Cardiac fibroblast (primary cell): ENCODE data around the gene CFAP300.

Source experiments
- DNase-seq, 2 donors: peaks; one replicate each; pipeline versions ENCODE4 v3.0.0 to v3.0.0-alpha.2; 2010; ENCODE audit warnings: low read depth in 2 of 2
- H3K4me3 ChIP-seq, 2 donors: replicated peaks in 1 of 2; 1 replicate in 1 of 2; 2 replicates in 1 of 2; pipeline ENCODE4 v1.5.1; 2011; ENCODE audit warnings: low read depth in 2 of 2, low read length in 2 of 2, mild to moderate bottlenecking in 2 of 2, moderate library complexity in 1 of 2
- CTCF ChIP-seq: IDR thresholded peaks from one replicate; pipeline ENCODE4 v1.5.1; 2011; ENCODE audit warnings: low read depth, mild to moderate bottlenecking, low read length, inconsistent platforms

Gene CFAP300

GRCh38 chr11:102112509-102112821, 65.2 kb downstream of the CFAP300 start:
- peak overlapping the region; percentile 84 to 95 for H3K4me3 ChIP-seq

GRCh38 chr11:102114032-102114431, 66.8 kb downstream of the CFAP300 start:
- H3K4me3 ChIP-seq, result peak overlapping the region in 1 of 2 donors; percentile 6
- no peak for TF ChIP-seq CTCF
- no peak for DNase-seq

More at GRCh38 chr11:102112509-102112821, 65.2 kb downstream of the CFAP300 start:
- DNase-seq, result peak; percentile 25 to 32
- no peak for TF ChIP-seq CTCF

GRCh38 chr11:102115557-102115956, 68.3 kb downstream of the CFAP300 start:
- H3K4me3 ChIP-seq, result no peak overlapping the region
- peak; percentile 51 to 52 for DNase-seq
- TF ChIP-seq CTCF, result no peak

GRCh38 chr11:102116453-102117205, 69.4 kb downstream of the CFAP300 start:
- DNase-seq, result peak in 1 of 2 donors; percentile 34
- no peak for TF ChIP-seq CTCF
- H3K4me3 ChIP-seq, result no peak overlapping the region

GRCh38 chr11:102117472-102118113, 70.4 kb downstream of the CFAP300 start:
- DNase-seq, result peak; percentile 37 to 48
- TF ChIP-seq CTCF, result no peak
- H3K4me3 ChIP-seq, result peak overlapping the region in 1 of 2 donors; percentile 1

GRCh38 chr11:102118937-102119336, 71.7 kb downstream of the CFAP300 start:
- no peak overlapping the region for H3K4me3 ChIP-seq
- TF ChIP-seq CTCF, result no peak
- DNase-seq, result no peak

GRCh38 chr11:102119997-102120396, 72.8 kb downstream of the CFAP300 start:
- H3K4me3 ChIP-seq, result no peak overlapping the region
- DNase-seq, result peak; percentile 45 to 69
- TF ChIP-seq CTCF, result no peak
